Tibial nerve (tissue), 4 donors: ENCODE results near the gene AP3M1. TPM values are rescaled to one million over a fixed set of nuclear protein-coding genes. Genes with fewer than 3 reads are reported as not detected.

Experiments used
- DNase-seq, 2 donors: peaks; one replicate each; pipeline ENCODE4 v3.0.0-alpha.2; 2019; ENCODE audit warnings: low spot score in 2 of 2
- H3K27ac ChIP-seq, 4 donors: fragments of 200-600 bp; sonication (generic) in 3 of 4; one replicate each; pipeline ENCODE4 v1.5.1; 2017 to 2019; ENCODE audit warnings: mild to moderate bottlenecking in 1 of 4
- H3K27me3 ChIP-seq, 2 donors: fragments of 200-600 bp; sonication (generic) in 1 of 2; one replicate each; pipeline versions ENCODE4 v1.5.1 to v1.6.0; 2017 to 2019
- H3K36me3 ChIP-seq, 3 donors: fragments of 200-600 bp; sonication (generic); one replicate each; pipeline ENCODE4 v1.5.1; 2018 to 2019
- H3K4me1 ChIP-seq, 4 donors: fragments of 200-600 bp; sonication (generic) in 3 of 4; one replicate each; pipeline ENCODE4 v1.5.1; 2017 to 2019
- H3K4me3 ChIP-seq, 4 donors: fragments of 200-600 bp; sonication (generic) in 3 of 4; one replicate each; pipeline ENCODE4 v1.5.1; 2017 to 2019; ENCODE audit warnings: mild to moderate bottlenecking in 1 of 4, moderate library complexity in 1 of 4
- H3K9me3 ChIP-seq, 4 donors: fragments of 200-600 bp; sonication (generic) in 3 of 4; one replicate each; pipeline ENCODE4 v1.5.1; 2017 to 2019
- CTCF ChIP-seq, 5 experiments: fragments of 200-600 bp in 3 of 5; fragments of 450-650 bp in 2 of 5; sonication (generic) in 3 of 5; IDR thresholded peaks; one replicate each; pipeline ENCODE4 v1.5.1; 2016 to 2019; ENCODE audit warnings: antibody characterized with exemption in 5 of 5, mild to moderate bottlenecking in 3 of 5, moderate library complexity in 2 of 5
- EP300 ChIP-seq, 2 donors: sonication (generic); formaldehyde crosslinking; IDR thresholded peaks; one replicate each; pipeline ENCODE4 v1.6.1; 2017; ENCODE audit warnings: antibody characterized with exemption in 2 of 2, mild to moderate bottlenecking in 1 of 2
- POLR2A ChIP-seq, 2 donors: fragments of 450-650 bp; IDR thresholded peaks; one replicate each; pipeline ENCODE4 v1.6.1; 2017; ENCODE audit warnings: antibody characterized with exemption in 2 of 2, mild to moderate bottlenecking in 2 of 2, moderate library complexity in 2 of 2
- total RNA-seq, 4 donors: library from RNA; depleted of rRNA; stranded (reverse); fragments of >200 nt; gene quantifications; one replicate each; pipeline ENCODE4 v1.1.0, GENCODE V29; 2016

The AP3M1 gene
- total RNA-seq, 4 donors from 2014 or later, result 15.3 to 20.9 (median 16.9) TPM

DNA sequence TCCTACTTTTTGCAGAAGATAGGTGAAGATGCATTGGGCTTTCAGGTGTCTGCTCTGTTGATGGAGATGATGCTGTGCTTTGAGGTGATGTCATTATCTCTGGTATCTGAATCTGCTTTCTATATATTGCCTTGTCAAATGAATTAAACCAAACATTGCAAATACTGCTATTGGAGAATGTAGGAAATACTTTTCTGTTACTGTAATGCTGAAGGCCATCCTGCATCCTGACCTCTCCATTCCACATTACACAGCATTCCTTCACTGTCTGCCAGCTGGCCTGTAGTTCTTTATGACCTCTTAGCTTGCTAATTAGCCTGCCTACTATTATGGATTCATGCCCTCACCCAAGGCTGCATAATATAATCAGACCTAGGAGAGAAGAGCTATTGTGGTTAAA, 79.5 kb downstream of the AP3M1 start:
- Histone ChIP-seq H3K27ac (peak overlapping the region in 1 of 4 donors; percentile 21), H3K9me3 (no peaks in the 10 kb centered on the region), H3K27me3 (no peaks in the 10 kb centered on the region), H3K4me1 (peaks cover 0 to 64% (median 31%) of the 10 kb centered on the region in 4 donors), H3K4me3 (no peak overlapping the region), H3K36me3 (peaks cover 0 to 21% (median 2%) of the 10 kb centered on the region in 3 donors)
- no peak for TF ChIP-seq POLR2A (IDR thresholded peaks at IDR 0.05)
- TF ChIP-seq CTCF (IDR thresholded peaks at IDR 0.05), result no peak
- TF ChIP-seq EP300 (IDR thresholded peaks at IDR 0.05), result no peak
- no peak for DNase-seq

Other genes with a start within 250 kb of the AP3M1 start
- gene PLAU, start 239.7 kb downstream of the AP3M1 start, total RNA-seq, result 1 to 10 TPM; 2.5 to 7.8 (median 3.5) TPM
- gene VCL, start 152.7 kb downstream of the AP3M1 start, total RNA-seq, result 100 to 1,000 TPM in 2 of 4 donors, 10 to 100 TPM in 2; 99.2 to 120 (median 106) TPM
- 10 to 100 TPM; 28.2 to 50.9 (median 34.0) TPM for gene ADK, start 393 bp upstream of the AP3M1 start, total RNA-seq